HepG2 (cell line): ENCODE measurements around the gene JPH2. TPM values are rescaled to one million over a fixed set of nuclear protein-coding genes. Genes with fewer than 3 reads are reported as not detected.

Experiments used
- ERF ChIP-seq: IDR thresholded peaks from 2 replicates; pipeline ENCODE4 v1.6.1; 2018; ENCODE audit warnings: missing biosample characterization, missing genetic modification reagents
- FOXP1 ChIP-seq, 2 experiments: fragments of 450-650 bp in 1 of 2; IDR thresholded peaks; 2 replicates each; pipeline ENCODE4 v1.6.1; 2017 to 2018; ENCODE audit warnings: antibody characterized with exemption in 1 of 2
- GABPB1 ChIP-seq: IDR thresholded peaks from 2 replicates; pipeline ENCODE4 v1.6.1; 2016; ENCODE audit warnings: mild to moderate bottlenecking, missing genetic modification reagents, moderate library complexity, missing compliant biosample characterization
- GATAD2A ChIP-seq: IDR thresholded peaks from 2 replicates; pipeline ENCODE4 v1.6.1; 2016
- HDAC1 ChIP-seq: sonication (generic); formaldehyde crosslinking; IDR thresholded peaks from 2 replicates; pipeline ENCODE4 v1.5.1; 2020; ENCODE audit warnings: mild to moderate bottlenecking, missing genetic modification reagents
- HNF1A ChIP-seq, 2 experiments: sonication (generic) in 1 of 2; formaldehyde crosslinking in 1 of 2; IDR thresholded peaks; 2 replicates each; pipeline versions ENCODE4 v1.4.0 to v1.6.1; 2016 to 2020; ENCODE audit warnings: borderline replicate concordance in 1 of 2, low read depth in 1 of 2, mild to moderate bottlenecking in 1 of 2, missing genetic modification reagents in 1 of 2
- HNRNPL ChIP-seq: fragments of 200-400 bp; formaldehyde crosslinking; IDR thresholded peaks from 2 replicates; pipeline ENCODE4 v1.6.1; 2017; ENCODE audit warnings: mild to moderate bottlenecking, low read depth, low read length
- HOXA9 ChIP-seq: sonication (generic); formaldehyde crosslinking; IDR thresholded peaks from 2 replicates; pipeline ENCODE4 v1.8.1; 2022; ENCODE audit warnings: missing genetic modification reagents, mild to moderate bottlenecking, moderate library complexity, borderline replicate concordance
- NFE2L1 ChIP-seq: sonication (generic); formaldehyde crosslinking; IDR thresholded peaks from 2 replicates; pipeline ENCODE4 v1.4.0; 2020; ENCODE audit warnings: missing genetic modification reagents, mild to moderate bottlenecking, borderline replicate concordance
- NFYB ChIP-seq: sonication (generic); formaldehyde crosslinking; IDR thresholded peaks from 2 replicates; pipeline ENCODE4 v1.4.0; 2020; ENCODE audit warnings: missing genetic modification reagents
- TOE1 ChIP-seq: sonication (generic); formaldehyde crosslinking; IDR thresholded peaks from 2 replicates; pipeline ENCODE4 v1.4.0; 2020; ENCODE audit warnings: mild to moderate bottlenecking, missing genetic modification reagents
- ZNF124 ChIP-seq: sonication (generic); formaldehyde crosslinking; IDR thresholded peaks from 2 replicates; pipeline ENCODE4 v1.4.0; 2020; ENCODE audit warnings: missing genetic modification reagents
- ZNF33A ChIP-seq: sonication (generic); formaldehyde crosslinking; IDR thresholded peaks from 2 replicates; pipeline ENCODE4 v1.5.1; 2020; ENCODE audit warnings: missing genetic modification reagents, mild to moderate bottlenecking, moderate library complexity, borderline replicate concordance
- ZNF660 ChIP-seq: sonication (generic); formaldehyde crosslinking; IDR thresholded peaks from 2 replicates; pipeline ENCODE4 v1.5.1; 2020; ENCODE audit warnings: mild to moderate bottlenecking, low read depth, missing genetic modification reagents, borderline replicate concordance
- ZNF678 ChIP-seq: sonication (generic); formaldehyde crosslinking; IDR thresholded peaks from 2 replicates; pipeline ENCODE4 v1.4.0; 2020; ENCODE audit warnings: mild to moderate bottlenecking, missing genetic modification reagents
- ZNF850 ChIP-seq: sonication (generic); formaldehyde crosslinking; conservative IDR thresholded peaks from 2 replicates; pipeline ENCODE4 v1.9.0; 2021; ENCODE audit warnings: mild to moderate bottlenecking, missing genetic modification reagents
- polyA plus RNA-seq, 8 experiments: library from polyadenylated mRNA; depleted of rRNA in 3 of 8; stranded (reverse) in 7 of 8; unstranded in 1 of 8; fragments of >200 nt; fragmentation: Illumina TruSeq in 4 of 8; extraction: Trizol in 4 of 8; gene quantifications; 2 replicates each; pipeline versions ENCODE4 v1.2.1 to v1.2.3, GENCODE V29; 2011 to 2016; ENCODE audit warnings: low read depth in 4 of 8, missing spikeins in 1 of 8, mixed read lengths in 1 of 8; ENCODE audit not compliant: insufficient read depth in 1 of 8
- total RNA-seq, 5 experiments: library from RNA; depleted of rRNA; stranded (reverse); fragments of >200 nt; fragmentation: Illumina TruSeq; extraction: Trizol; gene quantifications; 2 replicates each; pipeline ENCODE4 v1.2.3, GENCODE V29; 2016; ENCODE audit warnings: low read depth in 1 of 5
- TF ChIP-seq, protein P1 (sequence below): sonication (generic); formaldehyde crosslinking; IDR thresholded peaks from 2 replicates; pipeline ENCODE4 v1.4.0; 2020; ENCODE audit warnings: missing genetic modification reagents, borderline replicate concordance
- TF ChIP-seq, protein P2 (sequence below): sonication (generic); formaldehyde crosslinking; conservative IDR thresholded peaks from 2 replicates; pipeline ENCODE4 v1.8.1; 2023; ENCODE audit warnings: missing genetic modification reagents
- TF ChIP-seq, protein P3 (sequence below): sonication (generic); formaldehyde crosslinking; conservative IDR thresholded peaks from 2 replicates; pipeline ENCODE4 v1.5.0; 2020; ENCODE audit warnings: missing genetic modification reagents

Gene JPH2
- total and polyA plus RNA-seq, 2 of the 13 experiments (the other 11 are each of a cell fraction or from before 2014, with no cell fraction given), result 0.42 TPM; not detected in 1

GRCh38 chr20:44208770-44209169 lies 21.8 kb upstream of the JPH2 start (continued):
- TF ChIP-seq FOXP1 (IDR thresholded peaks at IDR 0.05) (no peak), FOXP1 (CRISPR knock-in tag; IDR thresholded peaks at IDR 0.05) (peak; percentile 60; the same call in 1 of the 2 replicates), HDAC1 (peak; percentile 39; the same call in 1 of the 2 replicates), TOE1 (CRISPR knock-in tag) (no peak), GATAD2A (CRISPR knock-in tag) (peak; percentile 66), ZNF124 (CRISPR knock-in tag) (0 out of 2 replicates have a peak, but pooled peaks have one; percentile 21), ZNF33A (CRISPR knock-in tag) (no peak), HNF1A (IDR thresholded peaks at IDR 0.05; ENCODE audit: low read depth) (no peak), HNF1A (CRISPR knock-in tag; IDR thresholded peaks at IDR 0.05; ENCODE audit: borderline replicate concordance) (no peak), HNRNPL (no peak), ZNF850 (no peak), ZNF678 (CRISPR knock-in tag) (no peak), NFE2L1 (CRISPR knock-in tag) (no peak), GABPB1 (CRISPR knock-in tag) (peak; percentile 21; the same call in 1 of the 2 replicates), NFYB (CRISPR knock-in tag) (no peak), ZNF660 (CRISPR knock-in tag) (no peak), HOXA9 (no peak), ERF (no peak)
- TF ChIP-seq, protein P1, sequence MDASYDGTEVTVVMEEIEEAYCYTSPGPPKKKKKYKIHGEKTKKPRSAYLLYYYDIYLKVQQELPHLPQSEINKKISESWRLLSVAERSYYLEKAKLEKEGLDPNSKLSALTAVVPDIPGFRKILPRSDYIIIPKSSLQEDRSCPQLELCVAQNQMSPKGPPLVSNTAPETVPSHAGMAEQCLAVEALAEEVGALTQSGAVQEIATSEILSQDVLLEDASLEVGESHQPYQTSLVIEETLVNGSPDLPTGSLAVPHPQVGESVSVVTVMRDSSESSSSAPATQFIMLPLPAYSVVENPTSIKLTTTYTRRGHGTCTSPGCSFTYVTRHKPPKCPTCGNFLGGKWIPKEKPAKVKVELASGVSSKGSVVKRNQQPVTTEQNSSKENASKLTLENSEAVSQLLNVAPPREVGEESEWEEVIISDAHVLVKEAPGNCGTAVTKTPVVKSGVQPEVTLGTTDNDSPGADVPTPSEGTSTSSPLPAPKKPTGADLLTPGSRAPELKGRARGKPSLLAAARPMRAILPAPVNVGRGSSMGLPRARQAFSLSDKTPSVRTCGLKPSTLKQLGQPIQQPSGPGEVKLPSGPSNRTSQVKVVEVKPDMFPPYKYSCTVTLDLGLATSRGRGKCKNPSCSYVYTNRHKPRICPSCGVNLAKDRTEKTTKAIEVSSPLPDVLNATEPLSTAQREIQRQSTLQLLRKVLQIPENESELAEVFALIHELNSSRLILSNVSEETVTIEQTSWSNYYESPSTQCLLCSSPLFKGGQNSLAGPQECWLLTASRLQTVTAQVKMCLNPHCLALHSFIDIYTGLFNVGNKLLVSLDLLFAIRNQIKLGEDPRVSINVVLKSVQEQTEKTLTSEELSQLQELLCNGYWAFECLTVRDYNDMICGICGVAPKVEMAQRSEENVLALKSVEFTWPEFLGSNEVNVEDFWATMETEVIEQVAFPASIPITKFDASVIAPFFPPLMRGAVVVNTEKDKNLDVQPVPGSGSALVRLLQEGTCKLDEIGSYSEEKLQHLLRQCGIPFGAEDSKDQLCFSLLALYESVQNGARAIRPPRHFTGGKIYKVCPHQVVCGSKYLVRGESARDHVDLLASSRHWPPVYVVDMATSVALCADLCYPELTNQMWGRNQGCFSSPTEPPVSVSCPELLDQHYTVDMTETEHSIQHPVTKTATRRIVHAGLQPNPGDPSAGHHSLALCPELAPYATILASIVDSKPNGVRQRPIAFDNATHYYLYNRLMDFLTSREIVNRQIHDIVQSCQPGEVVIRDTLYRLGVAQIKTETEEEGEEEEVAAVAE (CRISPR knock-in tag), result no peak
- TF ChIP-seq, protein P2, sequence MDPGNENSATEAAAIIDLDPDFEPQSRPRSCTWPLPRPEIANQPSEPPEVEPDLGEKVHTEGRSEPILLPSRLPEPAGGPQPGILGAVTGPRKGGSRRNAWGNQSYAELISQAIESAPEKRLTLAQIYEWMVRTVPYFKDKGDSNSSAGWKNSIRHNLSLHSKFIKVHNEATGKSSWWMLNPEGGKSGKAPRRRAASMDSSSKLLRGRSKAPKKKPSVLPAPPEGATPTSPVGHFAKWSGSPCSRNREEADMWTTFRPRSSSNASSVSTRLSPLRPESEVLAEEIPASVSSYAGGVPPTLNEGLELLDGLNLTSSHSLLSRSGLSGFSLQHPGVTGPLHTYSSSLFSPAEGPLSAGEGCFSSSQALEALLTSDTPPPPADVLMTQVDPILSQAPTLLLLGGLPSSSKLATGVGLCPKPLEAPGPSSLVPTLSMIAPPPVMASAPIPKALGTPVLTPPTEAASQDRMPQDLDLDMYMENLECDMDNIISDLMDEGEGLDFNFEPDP (CRISPR knock-in tag), result no peak
- TF ChIP-seq, protein P3, sequence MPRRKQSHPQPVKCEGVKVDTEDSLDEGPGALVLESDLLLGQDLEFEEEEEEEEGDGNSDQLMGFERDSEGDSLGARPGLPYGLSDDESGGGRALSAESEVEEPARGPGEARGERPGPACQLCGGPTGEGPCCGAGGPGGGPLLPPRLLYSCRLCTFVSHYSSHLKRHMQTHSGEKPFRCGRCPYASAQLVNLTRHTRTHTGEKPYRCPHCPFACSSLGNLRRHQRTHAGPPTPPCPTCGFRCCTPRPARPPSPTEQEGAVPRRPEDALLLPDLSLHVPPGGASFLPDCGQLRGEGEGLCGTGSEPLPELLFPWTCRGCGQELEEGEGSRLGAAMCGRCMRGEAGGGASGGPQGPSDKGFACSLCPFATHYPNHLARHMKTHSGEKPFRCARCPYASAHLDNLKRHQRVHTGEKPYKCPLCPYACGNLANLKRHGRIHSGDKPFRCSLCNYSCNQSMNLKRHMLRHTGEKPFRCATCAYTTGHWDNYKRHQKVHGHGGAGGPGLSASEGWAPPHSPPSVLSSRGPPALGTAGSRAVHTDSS (CRISPR knock-in tag), result no peak
